GM21529 (cell line): ENCODE data around the gene CDK16.

ENCODE experiments used
- ATAC-seq: cut with Tn5 transposase; IDR thresholded peaks from one replicate; pipeline ENCODE4 v1.9.1; 2021; ENCODE audit not compliant: unreplicated experiment

The CDK16 gene

GRCh38 chrX:47218280-47218919 lies at the start of gene CDK16:
Gene CDK16 (plus strand): TSS chrX:47218681. CDS start chrX:47223558, 4,877 bp downstream.
- ATAC-seq = peak; percentile 49

- no peak for ATAC-seq
Measured at GRCh38 chrX:47169273-47169672, 49.2 kb upstream of the CDK16 start.

- no peak for ATAC-seq
Measured at GRCh38 chrX:47169726-47170515, 48.6 kb upstream of the CDK16 start.

GRCh38 chrX:47170861-47171692 lies 47.4 kb upstream of the CDK16 start:
- ATAC-seq = no peak

- no peak for ATAC-seq
Measured at GRCh38 chrX:47171996-47172395, 46.5 kb upstream of the CDK16 start.

- ATAC-seq = no peak
Measured at GRCh38 chrX:47172549-47172948, 45.9 kb upstream of the CDK16 start.

- no peak for ATAC-seq
Measured at GRCh38 chrX:47172971-47173792, 45.3 kb upstream of the CDK16 start.

- no peak for ATAC-seq
Measured at GRCh38 chrX:47174376-47174775, 44.1 kb upstream of the CDK16 start.

- ATAC-seq = no peak
Measured at GRCh38 chrX:47174846-47175587, 43.5 kb upstream of the CDK16 start.

GRCh38 chrX:47175588-47175980 lies 42.9 kb upstream of the CDK16 start:
- no peak for ATAC-seq

GRCh38 chrX:47176101-47176740 lies 42.3 kb upstream of the CDK16 start:
- ATAC-seq = no peak

- no peak for ATAC-seq
Measured at GRCh38 chrX:47177079-47177478, 41.4 kb upstream of the CDK16 start.

GRCh38 chrX:47178337-47178736 lies 40.1 kb upstream of the CDK16 start:
- no peak for ATAC-seq

GRCh38 chrX:47179221-47179927 lies 39.1 kb upstream of the CDK16 start:
- ATAC-seq = no peak

GRCh38 chrX:47179928-47180255 lies 38.6 kb upstream of the CDK16 start:
- ATAC-seq = no peak

GRCh38 chrX:47180346-47180745 lies 38.1 kb upstream of the CDK16 start:
- no peak for ATAC-seq

- no peak for ATAC-seq
Measured at GRCh38 chrX:47181301-47181700, 37.2 kb upstream of the CDK16 start.

GRCh38 chrX:47182106-47182700 lies 36.3 kb upstream of the CDK16 start:
- ATAC-seq = no peak

GRCh38 chrX:47184486-47184885 lies 34.0 kb upstream of the CDK16 start:
- no peak for ATAC-seq
